Amygdala (tissue), 56 donors: ENCODE data around the gene CTU2.

Experiments used
- DNase-seq, 56 donors: peaks; one replicate each; lab custom pipeline; 2025; lab: John Stamatoyannopoulos, UW

The CTU2 gene

DNA sequence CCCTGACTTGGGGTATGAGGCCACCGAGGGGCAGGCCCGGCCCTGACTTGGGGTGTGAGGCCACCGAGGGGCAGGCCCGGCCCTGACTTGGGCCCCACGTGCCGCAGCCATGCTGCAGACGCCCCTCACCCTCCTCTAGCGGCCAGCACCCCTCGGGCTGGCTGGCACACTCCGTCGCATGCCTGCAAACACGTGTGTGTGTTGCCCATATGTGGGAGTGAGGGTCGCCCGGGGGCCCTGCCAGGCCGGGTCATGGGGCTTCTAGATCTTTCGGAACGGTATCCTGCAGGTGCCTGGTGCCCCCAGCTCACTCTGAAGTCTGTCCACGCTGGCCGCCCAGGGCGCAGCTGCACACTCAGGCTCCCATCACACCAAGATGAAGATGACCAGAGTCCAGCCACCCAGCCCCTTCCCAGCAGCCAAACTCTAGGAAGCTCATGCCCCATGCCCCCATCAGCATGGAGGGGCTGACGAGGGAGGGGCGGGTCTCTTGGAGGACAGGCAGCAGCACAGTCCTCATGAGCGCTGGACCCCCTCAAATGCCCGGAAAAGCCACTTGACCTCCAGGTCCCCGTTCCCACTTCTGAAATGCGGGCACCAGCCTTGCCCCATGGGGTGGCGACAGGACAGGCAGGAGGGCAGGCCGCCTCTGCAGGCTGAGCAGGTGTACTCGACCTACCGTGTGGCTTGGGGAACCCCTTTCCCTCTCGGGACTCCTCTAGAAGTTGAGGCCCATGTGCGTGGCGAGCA is 33.8 kb downstream of the CTU2 start:
- DNase-seq = no peak

DNA sequence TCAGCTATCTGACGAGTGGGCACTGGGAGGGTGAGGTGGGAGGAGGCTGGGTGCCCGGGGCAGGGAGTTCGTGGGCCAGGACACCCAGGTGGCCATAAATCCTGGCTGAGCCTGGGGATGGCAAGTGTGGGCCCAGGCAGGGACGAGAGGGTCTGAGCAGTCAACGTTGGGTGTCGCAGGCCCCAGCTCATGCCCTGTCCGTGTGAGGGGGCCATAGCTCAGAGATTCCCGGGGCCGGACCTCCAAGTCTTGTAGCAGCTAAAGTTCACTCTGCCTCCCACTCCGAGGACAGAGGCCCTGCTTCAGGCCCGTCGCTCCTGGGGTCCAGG is 34.4 kb downstream of the CTU2 start:
- no peak for DNase-seq

DNA sequence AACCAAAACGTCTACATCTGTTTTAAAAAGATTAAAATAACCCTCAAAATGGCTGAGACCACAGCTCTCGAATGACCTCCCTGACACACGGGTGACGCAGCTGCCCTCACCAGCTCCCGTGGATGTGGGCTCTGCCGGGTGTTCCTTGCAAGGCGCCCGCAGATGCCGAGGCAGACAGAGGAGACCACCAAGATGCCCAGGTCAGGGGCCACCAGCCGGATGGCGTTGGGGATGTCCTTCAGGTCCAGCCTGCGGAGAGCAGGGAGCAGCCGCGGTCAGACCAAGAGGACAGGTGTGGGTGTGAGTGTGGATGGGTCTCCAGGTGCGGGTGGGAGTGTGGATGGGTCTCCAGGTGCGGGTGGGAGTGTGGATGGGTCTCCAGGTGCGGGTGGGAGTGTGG is 35.1 kb downstream of the CTU2 start:
- no peak for DNase-seq

DNA sequence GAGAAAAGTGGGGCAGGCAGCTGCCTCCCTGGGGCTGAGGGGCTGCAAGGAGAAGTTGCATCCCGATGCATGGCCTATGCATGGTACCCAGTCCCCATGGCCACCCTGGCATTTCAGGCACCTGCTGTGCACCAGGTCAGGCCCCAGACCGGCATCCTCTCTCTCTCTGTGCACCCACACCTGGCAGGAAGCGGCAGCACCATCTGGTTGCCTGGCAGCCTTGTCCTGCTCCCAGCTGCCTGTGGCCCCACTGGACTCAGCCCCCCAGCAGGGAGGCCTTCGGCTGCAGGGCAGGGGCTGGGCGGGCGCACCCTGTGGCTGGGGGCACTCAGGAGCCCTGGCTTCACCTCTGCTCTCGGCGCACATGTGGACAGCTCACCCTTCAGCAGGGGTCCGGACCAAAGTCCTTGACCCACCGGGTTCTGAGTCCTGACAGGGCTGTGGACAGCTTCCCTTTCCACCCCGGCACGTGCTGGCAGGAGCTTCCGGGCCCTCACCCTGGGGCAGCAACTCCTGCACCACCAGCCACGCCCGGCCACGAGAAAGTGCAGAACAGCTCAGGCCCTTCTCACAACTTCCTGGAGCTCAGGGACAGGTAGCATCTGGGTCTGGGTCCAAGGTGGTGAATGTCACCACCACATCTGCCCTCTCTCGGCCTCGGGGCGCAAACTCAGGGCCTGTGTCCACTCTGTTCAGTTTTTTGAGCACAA is 36.7 kb downstream of the CTU2 start:
- no peak for DNase-seq

DNA sequence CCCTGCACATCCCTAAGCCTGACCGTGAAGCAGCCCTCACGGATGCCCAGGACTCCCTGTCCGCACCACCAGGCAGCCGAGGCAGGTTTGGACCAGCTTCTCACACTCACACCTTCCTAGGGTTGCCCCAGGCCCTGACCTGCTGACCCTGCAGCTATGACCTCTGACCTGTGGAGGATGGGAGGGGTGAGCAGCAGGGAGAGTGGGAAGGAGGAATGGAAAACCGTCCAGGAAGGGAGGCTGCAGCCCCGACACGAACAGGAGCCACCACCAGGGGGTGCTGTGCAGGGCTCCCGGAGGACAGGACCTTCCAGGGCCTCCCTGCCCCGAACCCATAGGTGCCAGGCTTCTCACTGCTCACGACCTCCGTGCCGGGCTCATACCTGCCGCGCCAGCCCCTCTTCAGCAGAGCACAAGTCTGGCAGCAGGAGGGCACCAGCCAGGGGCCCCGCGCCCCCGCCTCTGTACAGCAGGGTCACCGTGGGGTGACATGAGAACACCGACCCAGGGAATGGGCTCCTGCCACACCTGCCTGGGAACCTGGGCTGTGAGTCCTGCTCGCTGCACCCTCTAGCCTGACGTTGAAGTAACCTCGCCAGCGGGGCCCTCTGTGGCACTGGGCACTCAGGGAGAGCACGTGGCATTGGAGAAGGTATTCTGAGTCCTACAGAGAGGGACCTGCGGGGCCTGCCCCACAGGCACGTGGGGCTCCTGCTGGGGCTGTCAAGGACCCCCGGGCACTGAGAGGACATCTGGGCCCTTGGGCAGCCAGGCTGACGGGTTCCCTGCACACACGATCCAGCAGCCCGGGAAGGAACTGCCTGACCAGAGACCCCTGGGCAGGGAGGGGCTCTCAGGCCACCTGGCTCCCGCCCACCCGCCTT is 37.6 kb downstream of the CTU2 start:
- peak in 48 of 56 donors; percentile 3 to 82 (median 32) for DNase-seq

DNA sequence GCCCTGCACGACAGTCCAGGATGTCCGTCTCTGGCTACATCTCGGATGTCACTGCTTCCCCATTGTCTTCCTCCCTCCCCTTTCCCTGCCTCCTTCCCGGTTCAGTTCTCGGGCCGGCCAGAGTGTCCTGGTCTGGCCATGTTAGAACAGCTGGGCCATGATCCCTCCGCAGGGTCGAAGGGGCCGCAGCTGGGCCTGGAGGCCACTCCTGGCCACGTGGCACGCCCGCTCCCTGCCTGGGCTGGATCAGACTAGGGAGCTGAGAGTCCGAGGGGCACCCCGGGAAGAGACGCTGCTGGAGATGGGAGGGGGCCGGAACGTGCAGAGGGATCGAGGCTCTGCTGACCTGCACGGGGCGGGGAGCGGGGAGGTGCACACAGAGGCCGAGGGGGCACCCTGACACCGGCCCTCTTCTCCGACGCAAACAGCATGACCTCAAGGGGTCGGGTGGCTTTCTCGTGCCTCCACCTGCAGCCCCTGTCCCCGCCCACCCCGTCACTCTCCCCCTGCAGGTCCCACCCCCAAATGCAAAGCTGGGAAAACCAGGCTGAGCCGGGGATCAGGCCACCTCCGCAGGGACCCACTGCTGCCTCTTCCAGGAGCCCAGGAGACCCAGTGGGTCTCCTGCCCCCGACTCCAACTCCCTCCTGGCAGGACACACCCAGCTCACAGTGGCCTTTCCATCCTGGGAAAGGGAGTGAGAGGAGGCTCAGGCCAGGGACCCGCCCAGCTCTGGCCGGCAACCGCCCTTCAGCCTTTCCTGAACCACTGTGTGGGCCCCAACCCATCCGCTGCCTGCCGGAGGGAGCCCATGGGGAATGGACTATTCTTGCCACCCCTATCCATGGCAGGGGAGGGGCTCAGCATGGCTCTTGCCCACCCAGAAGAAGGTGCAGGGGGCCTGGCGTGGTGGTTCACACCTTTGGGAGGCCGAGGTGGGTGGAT is 38.5 kb downstream of the CTU2 start:
- no peak for DNase-seq

DNA sequence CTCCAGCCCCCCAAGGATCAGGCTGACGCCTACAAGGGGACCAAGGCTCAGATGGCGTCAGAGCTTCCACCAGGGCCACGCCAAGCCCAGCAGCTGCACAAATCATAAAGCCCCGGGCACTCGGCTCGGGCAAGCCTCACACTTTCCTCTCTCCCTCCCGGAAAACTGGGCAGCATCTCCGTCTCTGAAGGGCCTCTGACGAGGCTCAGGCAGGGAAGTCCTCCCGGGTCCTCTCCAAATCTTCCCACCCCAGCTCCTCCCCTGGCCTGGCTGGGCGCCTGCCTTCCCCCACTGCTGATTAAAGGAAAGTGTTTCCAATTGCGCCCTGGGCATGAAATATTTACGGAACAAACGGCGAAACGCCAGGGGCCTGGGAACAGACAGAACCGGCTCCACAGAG is 40.2 kb downstream of the CTU2 start:
- DNase-seq = peak in 4 of 56 donors; percentile 14 to 51 (median 19)

DNA sequence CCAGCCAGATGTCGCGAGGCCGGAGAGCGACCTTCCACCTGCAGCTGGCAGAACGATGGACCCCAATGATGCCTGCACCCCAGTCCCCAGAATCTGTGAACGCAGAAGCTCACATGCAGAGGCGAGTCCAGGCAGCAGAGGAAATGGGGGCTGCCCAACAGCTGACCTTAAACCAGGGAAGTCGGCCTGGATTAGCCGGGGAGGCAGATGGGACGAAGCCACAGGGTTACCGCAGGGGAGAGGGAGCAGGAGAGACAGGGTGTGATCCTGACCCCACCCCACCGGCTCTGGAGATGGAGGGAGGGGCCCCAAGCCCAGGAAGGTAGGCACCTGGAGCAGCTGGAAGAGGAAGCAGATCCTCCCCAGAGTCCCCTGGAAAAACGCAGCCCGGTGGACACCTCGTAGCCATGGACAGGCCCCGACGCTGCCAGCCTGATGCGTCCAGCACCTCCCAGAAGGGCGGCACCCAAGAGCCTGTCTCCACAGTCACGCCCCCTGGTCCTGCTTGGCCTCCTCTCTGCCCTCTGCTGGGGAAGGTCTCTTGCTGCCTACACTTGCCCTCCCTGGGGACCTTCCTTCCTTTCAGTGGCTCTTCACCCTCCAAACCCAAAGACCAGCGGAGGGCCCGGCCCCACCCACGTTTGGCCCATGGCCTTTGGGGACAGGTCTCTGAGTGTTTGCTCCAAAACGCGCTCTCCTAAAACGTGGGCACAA is 41.4 kb downstream of the CTU2 start:
- DNase-seq = no peak

DNA sequence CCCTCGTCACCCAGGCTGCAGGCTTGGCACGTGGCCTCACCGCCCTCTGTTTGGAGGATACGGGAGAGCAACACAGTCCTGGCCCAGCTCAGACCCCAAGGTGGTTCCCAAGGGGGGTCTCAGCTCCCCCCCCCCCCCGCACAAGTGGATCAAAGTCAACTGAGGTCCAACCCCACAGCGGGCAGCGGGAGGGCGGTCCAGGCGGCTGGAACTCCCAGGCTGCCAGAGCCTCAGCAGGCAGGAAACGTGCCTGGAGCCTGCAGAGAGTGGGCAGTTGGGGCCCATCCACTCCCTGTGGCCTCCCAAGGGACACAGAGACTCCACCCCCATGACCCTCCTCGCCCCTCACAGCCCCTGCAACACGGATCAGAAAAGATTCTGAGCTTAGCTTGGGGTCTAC is 42.1 kb downstream of the CTU2 start:
- no peak for DNase-seq

DNA sequence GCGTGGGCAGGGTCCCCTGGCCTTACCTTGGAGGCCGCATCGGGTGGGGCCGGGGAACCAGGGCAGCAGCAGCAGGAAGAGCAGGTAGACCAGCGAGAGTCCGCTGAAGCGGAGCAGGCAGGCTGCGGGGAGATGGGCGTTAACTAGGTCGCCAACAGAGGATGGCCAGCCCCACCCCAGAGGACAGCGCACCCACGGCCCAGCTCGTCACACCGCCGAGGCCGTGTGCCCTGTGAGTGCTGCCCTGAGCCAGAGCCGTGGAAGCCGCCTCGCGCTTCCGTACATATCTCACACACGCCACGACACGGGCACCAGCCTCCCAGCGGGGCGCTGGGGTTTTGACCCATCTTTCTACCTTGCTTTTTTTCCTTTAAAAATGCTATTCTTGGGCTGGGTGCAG is 43.1 kb downstream of the CTU2 start:
- DNase-seq = no peak

DNA sequence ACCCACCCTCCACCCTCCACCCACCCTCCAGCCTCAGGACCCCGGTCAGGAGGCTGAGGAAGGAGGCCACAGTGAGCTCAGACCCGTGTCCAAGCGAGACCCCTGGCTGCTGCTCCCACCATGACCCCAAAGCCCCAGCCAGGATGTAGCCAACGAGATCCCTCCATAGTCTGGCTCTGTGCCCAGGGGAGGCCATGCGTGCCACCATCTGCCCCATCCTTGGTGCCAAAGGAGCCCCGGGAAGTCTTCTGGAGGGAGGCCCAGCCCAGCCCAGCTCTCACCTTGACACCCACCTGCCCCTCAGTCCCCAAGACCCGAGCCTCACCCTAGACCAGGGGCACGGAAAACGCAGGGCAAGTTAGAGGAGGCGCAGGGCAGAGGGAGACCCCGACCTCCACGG is 44.6 kb downstream of the CTU2 start:
- no peak for DNase-seq

DNA sequence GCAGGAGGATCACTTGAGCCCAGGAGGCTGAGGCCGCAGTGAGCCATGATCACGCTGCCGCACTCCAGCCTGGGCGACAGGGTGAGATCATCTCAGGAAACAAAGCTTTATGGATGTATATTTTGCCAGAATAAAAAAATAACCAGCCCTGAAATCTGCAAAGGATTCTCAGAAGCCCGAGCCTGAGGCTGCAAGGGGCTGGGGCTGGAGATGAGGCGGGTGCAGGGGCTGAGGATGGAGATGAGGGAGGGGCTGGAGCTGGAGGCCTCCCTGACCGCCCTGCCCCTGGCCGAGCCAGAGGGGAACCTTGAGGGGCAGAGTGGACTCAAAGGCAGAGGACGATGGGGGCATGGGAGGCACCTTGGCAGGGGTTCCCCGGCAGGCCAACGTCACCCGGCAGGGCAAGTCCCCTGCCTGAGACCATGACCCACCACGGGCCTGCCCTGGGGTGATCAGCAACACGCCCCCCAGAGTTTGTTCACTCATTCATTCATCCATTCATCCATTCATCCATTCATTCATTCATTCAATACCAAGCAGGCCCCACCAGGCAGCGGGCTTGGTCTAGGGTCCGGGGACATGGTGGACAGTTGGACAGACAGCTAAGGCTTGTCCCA is 46.2 kb downstream of the CTU2 start:
- DNase-seq = no peak

DNA sequence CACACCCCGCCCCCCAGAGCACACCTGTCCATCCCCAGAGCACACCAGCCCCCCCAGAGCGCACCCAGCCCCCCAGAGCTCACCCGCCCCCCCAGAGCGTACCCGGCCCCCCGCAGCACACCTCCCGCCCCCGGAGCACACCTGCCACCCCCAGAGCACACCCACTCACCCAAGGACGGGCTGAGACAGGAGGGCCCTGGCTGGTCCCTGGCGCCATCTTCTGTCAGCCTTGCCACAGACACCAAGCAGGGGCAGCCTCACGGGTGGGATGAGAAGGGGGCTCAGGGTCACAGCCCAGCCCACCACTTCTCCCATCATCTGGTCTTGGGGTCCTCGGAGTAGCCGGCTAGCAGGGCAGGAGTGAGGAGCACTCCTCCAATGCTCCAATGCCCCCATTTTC is 46.9 kb downstream of the CTU2 start:
- no peak for DNase-seq

DNA sequence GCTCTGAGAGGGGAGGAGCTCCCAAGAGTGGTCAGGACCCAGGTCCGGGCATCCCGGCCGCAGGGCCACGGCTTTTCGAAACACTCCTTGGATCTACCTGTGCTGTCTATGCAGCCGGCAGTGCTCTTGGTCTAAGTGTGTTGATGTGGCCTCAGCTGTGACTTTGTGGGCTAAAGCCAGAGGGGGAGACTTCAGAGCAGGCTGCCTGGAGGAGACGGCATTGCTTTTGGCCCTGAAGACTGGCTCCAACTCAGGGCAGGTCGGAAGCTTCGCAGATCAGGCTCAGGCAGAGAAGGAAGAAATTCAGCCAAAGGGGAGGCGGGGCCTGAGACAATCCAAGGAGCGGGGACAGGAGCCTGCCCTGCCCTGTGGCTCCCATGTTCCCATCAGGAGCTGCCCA is 47.3 kb downstream of the CTU2 start:
- DNase-seq = no peak

DNA sequence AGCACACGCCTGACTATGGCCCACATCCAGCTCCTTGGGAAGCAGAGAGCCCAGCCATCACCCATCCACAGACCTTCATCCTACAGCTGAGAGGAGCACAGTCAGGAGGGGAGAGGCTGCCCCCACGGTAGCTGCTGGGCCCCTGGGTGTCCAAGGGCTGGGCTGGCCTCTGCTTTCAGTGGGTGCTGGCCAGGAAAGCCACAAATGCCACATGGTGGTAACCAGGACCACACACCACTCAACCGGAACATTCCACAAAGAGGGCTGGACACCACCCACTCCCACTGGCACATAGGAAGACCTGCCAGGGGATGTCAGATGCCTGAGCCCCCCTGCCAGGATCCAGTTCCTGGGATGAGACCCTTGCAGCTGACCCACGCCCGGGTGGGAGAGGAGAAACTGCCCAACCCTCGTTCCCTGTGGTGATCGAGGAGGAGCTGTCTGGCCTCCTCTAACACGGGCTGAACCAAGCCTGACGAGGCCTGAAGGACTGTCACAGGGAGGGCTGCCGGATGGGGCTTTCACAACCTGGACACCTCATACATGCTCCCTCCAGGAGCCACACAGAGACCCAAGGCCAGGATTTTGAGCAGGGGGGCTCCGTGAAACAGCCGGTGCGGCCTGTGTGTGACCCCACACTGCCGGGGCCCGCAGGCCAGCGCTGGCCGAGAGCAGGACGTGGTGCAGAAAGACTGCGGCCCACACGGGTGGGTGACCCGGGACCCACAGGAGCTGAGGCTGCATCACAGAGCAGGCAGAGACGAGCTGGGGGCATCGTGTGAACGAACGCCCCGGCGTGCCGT is 48.0 kb downstream of the CTU2 start:
- no peak for DNase-seq

DNA sequence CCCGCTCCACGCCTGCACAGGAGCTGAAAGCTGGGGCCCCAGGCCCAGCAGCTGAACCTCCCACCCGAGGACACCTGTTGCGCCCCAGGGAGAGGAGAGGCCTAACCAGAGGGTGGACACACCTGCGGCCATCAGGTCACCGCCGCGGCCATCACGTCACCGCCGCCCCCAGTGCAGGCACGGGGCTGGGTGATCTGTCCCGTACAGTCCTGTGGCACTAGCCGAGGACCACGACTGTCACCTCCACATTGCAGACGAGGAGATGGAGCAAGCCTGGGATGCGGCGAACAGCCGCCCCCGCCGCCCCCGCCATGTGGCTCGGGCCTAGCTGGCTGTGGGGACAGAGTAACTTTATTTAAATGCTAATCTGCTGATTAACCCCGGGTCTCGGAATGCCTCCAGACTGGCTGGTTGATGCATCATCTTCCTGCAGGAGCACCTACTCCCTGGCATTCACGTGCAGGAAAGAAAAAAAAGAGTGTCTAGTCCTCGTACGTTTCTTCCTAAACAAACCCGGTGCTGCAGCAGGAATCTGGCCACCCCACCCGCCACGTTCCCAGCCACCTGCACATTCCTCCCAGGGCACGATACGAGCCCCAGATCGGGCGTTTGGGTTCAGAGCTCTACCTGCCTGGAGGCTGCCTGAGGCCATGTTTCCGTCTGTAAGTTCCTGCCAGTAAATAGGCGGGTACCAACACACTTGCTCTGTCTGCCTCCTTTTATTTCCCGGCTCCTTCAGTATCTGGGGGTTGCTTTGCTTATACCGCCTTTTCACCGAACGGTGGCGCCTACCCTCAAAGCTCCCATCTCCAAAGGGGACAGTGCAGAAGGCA is 48.8 kb downstream of the CTU2 start:
- DNase-seq = peak in 5 of 56 donors; percentile 3 to 27 (median 14)

DNA sequence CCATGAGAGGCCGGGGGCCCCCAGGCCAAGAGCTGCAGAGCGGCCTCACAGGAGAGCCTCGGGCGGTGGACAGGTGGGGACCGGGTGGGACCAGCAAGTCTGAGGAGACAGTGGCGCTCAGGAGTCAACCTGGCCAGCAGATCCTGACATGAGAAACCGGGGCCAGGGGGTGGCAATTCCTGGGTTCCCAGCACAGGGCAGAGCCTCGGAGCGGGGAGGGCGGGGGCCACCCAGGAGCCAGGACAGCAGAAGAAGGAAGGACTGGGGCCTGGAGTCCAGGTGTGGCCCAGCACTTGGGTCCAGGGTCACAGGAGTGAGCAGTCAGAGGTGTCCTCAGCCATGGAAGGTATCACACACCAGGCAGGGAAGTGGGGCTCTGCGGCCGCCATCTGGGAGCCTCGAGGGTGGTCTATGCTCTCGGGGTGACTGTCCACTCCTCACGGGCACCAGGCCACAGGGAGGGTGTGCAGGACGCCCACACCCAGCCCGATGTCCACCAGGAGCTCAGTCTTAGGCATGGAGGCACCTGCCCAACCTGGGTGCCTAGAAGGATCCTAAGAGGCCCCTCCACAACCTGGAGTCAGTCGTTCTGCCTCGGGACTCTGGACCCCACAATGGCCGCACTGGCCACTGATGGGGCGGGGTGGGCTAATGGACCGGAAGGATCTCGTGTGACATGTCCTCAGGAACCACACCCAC is 49.6 kb downstream of the CTU2 start:
- no peak for DNase-seq
